Measurements from ENCODE around the gene TEX2. TPM values are rescaled to one million over a fixed set of nuclear protein-coding genes. Genes with fewer than 3 reads are reported as not detected.

The TEX2 gene
- total and polyA plus RNA-seq, 2 of the 13 experiments (the other 11 are each of a cell fraction or from before 2014, with no cell fraction given): 21.4 to 37.7 TPM

GRCh38 chr17:64129765-64130558 lies 133.1 kb downstream of the TEX2 start, which contains the start of gene ERN1 (continued):
- TF ChIP-seq CREBL2 (CRISPR knock-in tag; IDR thresholded peaks at IDR 0.05; ENCODE audit: borderline replicate concordance) (peak; percentile 42; the same call in 1 of the 2 replicates), MED8 (CRISPR knock-in tag; IDR thresholded peaks at IDR 0.05; ENCODE audit: insufficient replicate concordance) (no peak), ZFP36L1 (CRISPR knock-in tag; IDR thresholded peaks at IDR 0.05) (peak; percentile 74; the same call in 1 of the 2 replicates), CEBPG (CRISPR knock-in tag; IDR thresholded peaks at IDR 0.05) (no peak), ARID2 (CRISPR knock-in tag; IDR thresholded peaks at IDR 0.05; ENCODE audit: borderline replicate concordance) (no peak), KAT7 (CRISPR knock-in tag; IDR thresholded peaks at IDR 0.05; ENCODE audit: borderline replicate concordance) (peak; percentile 59; the same call in 1 of the 2 replicates), GZF1 (CRISPR knock-in tag; IDR thresholded peaks at IDR 0.05) (0 out of 2 replicates have a peak, but pooled peaks have one; percentile 55), ZNF225 (CRISPR knock-in tag; IDR thresholded peaks at IDR 0.05) (peak; percentile 45), TAF1 (CRISPR knock-in tag; IDR thresholded peaks at IDR 0.05) (peak; percentile 98), TRIM24 (CRISPR knock-in tag; IDR thresholded peaks at IDR 0.05) (no peak), FOSL2 (CRISPR knock-in tag; IDR thresholded peaks at IDR 0.05) (no peak), ARNT2 (CRISPR knock-in tag; IDR thresholded peaks at IDR 0.05; ENCODE audit: low read depth) (peak; percentile 97), HNF4A (CRISPR knock-in tag; IDR thresholded peaks at IDR 0.05) (no peak), MTF2 (CRISPR knock-in tag; IDR thresholded peaks at IDR 0.05; ENCODE audit: borderline replicate concordance) (0 out of 2 replicates have a peak, but pooled peaks have one; percentile 82), ATRX (CRISPR knock-in tag; IDR thresholded peaks at IDR 0.05; ENCODE audit: borderline replicate concordance) (no peak), ELF1 (CRISPR knock-in tag; IDR thresholded peaks at IDR 0.05) (peak; percentile 78), USF2 (IDR thresholded peaks at IDR 0.05; ENCODE audit: low read depth, low read length) (no peak), USF2 (CRISPR knock-in tag; IDR thresholded peaks at IDR 0.05; ENCODE audit: borderline replicate concordance) (no peak), ZNF335 (CRISPR knock-in tag; IDR thresholded peaks at IDR 0.05) (0 out of 2 replicates have a peak, but pooled peaks have one; percentile 59), ZNF513 (CRISPR knock-in tag; conservative IDR thresholded peaks at IDR 0.05) (peak; percentile 80; the same call in 1 of the 2 replicates), TOPORS (CRISPR knock-in tag; IDR thresholded peaks at IDR 0.05) (peak; percentile 95), BATF2 (CRISPR knock-in tag; IDR thresholded peaks at IDR 0.05) (0 out of 2 replicates have a peak, but pooled peaks have one; percentile 21), SNAI1 (CRISPR knock-in tag; IDR thresholded peaks at IDR 0.05; ENCODE audit: borderline replicate concordance) (no peak), ZNF773 (CRISPR knock-in tag; IDR thresholded peaks at IDR 0.05; ENCODE audit: borderline replicate concordance) (no peak), ONECUT2 (CRISPR knock-in tag; IDR thresholded peaks at IDR 0.05) (no peak)

Data from HepG2 (cell line).